Measurements from ENCODE around the gene ZNF185.
A peak's percentile ranks its signal among the peaks of the same experiment; 100 is the strongest.

Gene ZNF185

DNA sequence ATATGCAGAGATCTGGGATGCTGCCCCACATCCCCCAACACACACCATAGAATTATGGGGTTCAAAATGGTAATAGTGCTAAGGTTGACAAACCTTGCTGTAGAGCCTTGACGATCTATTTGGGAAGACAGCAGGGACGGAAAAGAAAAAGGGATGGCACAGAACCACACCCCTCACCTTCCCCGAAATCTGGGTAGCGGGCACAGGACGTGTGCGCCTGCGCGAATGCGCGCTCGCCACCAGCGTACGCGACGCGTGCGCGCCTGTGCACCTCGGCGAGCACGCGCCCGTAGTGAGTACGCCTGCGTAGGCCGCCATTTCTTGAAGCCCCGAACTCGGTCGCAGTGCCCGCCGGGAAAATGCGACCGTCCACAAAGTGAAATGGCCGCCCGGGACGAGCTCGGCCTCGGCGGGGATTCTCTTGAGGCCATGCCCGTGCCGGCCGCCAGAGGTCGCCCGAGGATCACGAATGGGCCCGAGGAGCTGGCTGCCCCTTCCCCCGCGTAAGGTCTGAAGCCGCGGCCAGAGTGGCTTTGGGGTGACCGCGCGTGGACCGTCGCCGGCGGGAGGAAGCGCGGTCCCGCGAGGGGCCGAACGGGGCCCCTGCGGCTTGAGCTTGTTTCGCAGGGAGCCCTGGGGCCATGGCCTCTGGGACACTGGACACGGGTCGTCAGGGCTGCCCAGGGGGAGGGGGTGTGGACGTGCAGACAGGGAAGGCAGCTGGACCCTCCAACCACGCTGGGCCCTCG, 43.6 kb downstream of the ZNF185 start:
- peak overlapping the region; percentile 94 for H3K4me2 ChIP-seq (ENCODE audit: low read length)
- H3K36me3 ChIP-seq (ENCODE audit: insufficient read depth, low read length): no peaks in the 10 kb centered on the region
- peaks cover 4% of the 10 kb centered on the region for H3K4me1 ChIP-seq (ENCODE audit: control insufficient read depth, insufficient read depth, low read length)
- no peaks in the 10 kb centered on the region for H3K27me3 ChIP-seq (ENCODE audit: control insufficient read depth, insufficient read depth, low read length)
- peak overlapping the region; percentile 79 for H3K4me3 ChIP-seq (ENCODE audit: low read length)
- H3K9me3 ChIP-seq (replicated peaks; ENCODE audit: low read length): no peaks in the 10 kb centered on the region
- peak overlapping the region; percentile 84 for H3K9ac ChIP-seq (ENCODE audit: low read depth, low read length)

DNA sequence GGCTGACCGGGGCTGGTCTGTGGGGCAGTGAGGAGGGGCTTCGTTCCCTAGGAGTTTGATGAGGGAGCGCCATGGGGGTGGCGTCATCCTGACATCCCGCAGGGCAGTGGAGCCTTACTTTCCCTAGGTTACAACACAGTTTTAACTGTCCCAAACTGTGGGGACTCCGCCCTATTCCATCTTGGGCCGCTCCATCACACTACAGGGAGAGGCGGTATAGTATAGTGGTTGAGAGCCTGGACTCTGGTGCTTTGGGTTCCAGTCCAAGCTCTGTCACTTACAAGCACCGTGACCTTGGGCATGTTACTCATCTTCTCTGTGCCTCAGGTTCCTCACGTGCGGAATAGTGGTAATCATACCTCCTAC, 44.2 kb downstream of the ZNF185 start:
- peak overlapping the region; percentile 84 for H3K9ac ChIP-seq (ENCODE audit: low read depth, low read length)
- H3K4me3 ChIP-seq (ENCODE audit: low read length): peak overlapping the region; percentile 79
- H3K4me1 ChIP-seq (ENCODE audit: control insufficient read depth, insufficient read depth, low read length): peaks cover 4% of the 10 kb centered on the region
- no peaks in the 10 kb centered on the region for H3K27me3 ChIP-seq (ENCODE audit: control insufficient read depth, insufficient read depth, low read length)
- H3K9me3 ChIP-seq (replicated peaks; ENCODE audit: low read length): no peaks in the 10 kb centered on the region
- no peaks in the 10 kb centered on the region for H3K36me3 ChIP-seq (ENCODE audit: insufficient read depth, low read length)
- peak overlapping the region; percentile 94 for H3K4me2 ChIP-seq (ENCODE audit: low read length)

DNA sequence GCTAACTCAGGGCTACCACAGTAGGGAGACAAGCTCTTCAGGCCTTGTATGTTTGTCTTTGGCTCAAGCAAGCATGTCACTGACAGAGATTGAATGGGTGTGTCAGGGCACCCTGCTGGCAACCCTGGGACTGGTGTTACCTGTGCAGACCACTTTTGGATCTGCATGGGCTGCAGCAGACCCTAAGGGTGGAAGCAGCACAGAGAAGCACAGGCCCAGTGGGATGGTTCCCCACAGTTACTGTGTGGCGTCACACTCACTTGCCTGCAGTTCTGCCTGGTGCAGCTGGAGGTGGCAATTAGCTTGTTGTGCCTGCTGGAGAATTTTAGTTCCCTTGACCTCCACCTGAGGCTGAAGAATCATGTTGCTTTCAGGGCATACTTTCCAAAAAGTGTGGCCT, 46.0 kb downstream of the ZNF185 start:
- no peaks in the 10 kb centered on the region for H3K36me3 ChIP-seq (ENCODE audit: insufficient read depth, low read length)
- no peak overlapping the region for H3K9ac ChIP-seq (ENCODE audit: low read depth, low read length)
- no peak overlapping the region for H3K4me2 ChIP-seq (ENCODE audit: low read length)
- H3K9me3 ChIP-seq (replicated peaks; ENCODE audit: low read length): no peaks in the 10 kb centered on the region
- H3K4me1 ChIP-seq (ENCODE audit: control insufficient read depth, insufficient read depth, low read length): peaks cover 4% of the 10 kb centered on the region
- no peaks in the 10 kb centered on the region for H3K27me3 ChIP-seq (ENCODE audit: control insufficient read depth, insufficient read depth, low read length)
- H3K4me3 ChIP-seq (ENCODE audit: low read length): no peak overlapping the region

DNA sequence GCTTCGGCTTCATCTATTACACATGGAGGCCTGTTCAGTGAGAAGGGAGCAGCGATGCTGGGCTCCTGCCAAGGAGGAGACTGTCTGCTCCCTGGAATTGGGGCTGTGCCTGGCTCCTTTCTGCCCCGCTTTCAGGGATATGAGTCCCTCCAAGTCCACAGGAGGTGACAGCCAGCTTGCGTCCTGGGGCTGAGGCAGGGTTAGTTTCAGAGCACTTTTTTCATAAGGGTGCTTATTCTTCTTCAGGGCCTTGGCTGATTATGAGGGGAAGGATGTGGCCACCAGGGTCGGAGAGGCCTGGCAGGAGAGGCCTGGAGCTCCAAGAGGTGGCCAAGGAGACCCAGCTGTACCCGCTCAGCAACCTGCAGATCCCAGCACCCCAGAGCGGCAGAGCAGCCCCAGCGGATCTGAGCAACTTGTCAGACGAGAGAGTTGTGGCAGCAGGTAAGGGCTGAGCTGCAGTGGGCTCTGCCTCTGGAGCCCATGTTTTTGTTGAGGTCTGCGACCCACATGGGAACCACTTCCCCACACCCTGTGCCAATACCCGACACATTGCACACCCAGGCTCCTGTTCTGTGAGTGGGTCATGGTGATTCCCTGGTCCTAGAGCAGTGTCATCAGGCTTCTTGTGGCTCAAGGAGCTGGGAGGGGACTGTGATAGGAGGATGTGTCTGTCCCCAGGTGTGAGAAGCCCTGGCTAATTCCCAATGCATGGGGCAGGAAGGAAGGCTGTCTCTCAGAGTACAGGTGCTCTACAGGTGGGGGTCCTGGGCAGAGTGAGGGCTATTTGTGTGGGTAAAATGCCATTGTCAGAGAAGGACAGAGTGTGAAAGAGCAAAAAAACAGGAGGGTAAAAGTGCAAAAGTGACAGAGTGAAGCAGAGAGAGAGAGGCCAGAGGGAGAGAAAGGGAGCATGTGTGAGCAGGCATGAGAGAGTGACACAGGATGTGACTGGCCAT, 47.4 kb downstream of the ZNF185 start:
- H3K27me3 ChIP-seq (ENCODE audit: control insufficient read depth, insufficient read depth, low read length): no peaks in the 10 kb centered on the region
- peaks cover 6% of the 10 kb centered on the region for H3K4me1 ChIP-seq (ENCODE audit: control insufficient read depth, insufficient read depth, low read length)
- no peak overlapping the region for H3K4me2 ChIP-seq (ENCODE audit: low read length)
- H3K9me3 ChIP-seq (replicated peaks; ENCODE audit: low read length): no peaks in the 10 kb centered on the region
- H3K36me3 ChIP-seq (ENCODE audit: insufficient read depth, low read length): no peaks in the 10 kb centered on the region
- no peak overlapping the region for H3K4me3 ChIP-seq (ENCODE audit: low read length)
- no peak overlapping the region for H3K9ac ChIP-seq (ENCODE audit: low read depth, low read length)

DNA sequence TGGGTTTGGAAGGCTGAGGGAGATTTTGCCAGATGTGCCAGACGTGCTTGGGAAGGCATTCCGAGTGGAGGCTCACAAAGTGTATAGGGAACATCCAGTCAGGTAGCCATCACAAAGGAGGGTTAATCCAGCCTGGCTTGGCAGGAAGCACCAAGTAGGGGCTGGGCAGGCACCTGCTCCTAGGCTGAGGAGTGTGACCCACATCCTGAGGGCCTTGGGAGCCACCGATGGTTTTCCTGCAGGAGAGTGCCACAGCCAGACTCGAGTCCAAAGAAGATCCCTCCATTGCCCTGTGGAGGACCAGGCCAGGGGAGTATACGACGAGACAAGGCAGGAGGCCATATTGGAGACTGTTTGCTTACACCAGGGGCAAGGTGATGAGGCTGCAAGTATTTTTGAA, 48.8 kb downstream of the ZNF185 start:
- no peak overlapping the region for H3K9ac ChIP-seq (ENCODE audit: low read depth, low read length)
- no peak overlapping the region for H3K4me3 ChIP-seq (ENCODE audit: low read length)
- H3K4me2 ChIP-seq (ENCODE audit: low read length): no peak overlapping the region
- H3K4me1 ChIP-seq (ENCODE audit: control insufficient read depth, insufficient read depth, low read length): peaks cover 9% of the 10 kb centered on the region
- H3K27me3 ChIP-seq (ENCODE audit: control insufficient read depth, insufficient read depth, low read length): no peaks in the 10 kb centered on the region
- no peaks in the 10 kb centered on the region for H3K9me3 ChIP-seq (replicated peaks; ENCODE audit: low read length)
- H3K36me3 ChIP-seq (ENCODE audit: insufficient read depth, low read length): no peaks in the 10 kb centered on the region

Data from skeletal muscle satellite cell (primary cell).